Gastroesophageal sphincter (tissue), 4 donors: ENCODE measurements around the gene AKAP9. TPM values are rescaled to one million over a fixed set of nuclear protein-coding genes. Genes with fewer than 3 reads are reported as not detected.
"Not testable (repeated sequence)": the region's sequence is repeated elsewhere in the genome, so short reads cannot be mapped to it uniquely, and the experiment has no call there.

Source experiments
- ATAC-seq: fragments of 150-250 bp; one replicate; pipeline ENCODE4 v1.9.1; 2016; ENCODE audit warnings: mild to moderate bottlenecking, moderate library complexity
- H3K27ac ChIP-seq, 4 donors: fragments of 200-600 bp; sonication (generic) in 3 of 4; 1 replicate in 3 of 4; 2 replicates in 1 of 4; pipeline ENCODE4 v1.5.1; 2016 to 2019
- H3K27me3 ChIP-seq: fragments of 200-600 bp; sonication (generic); one replicate; pipeline ENCODE4 v1.5.1; 2019
- H3K36me3 ChIP-seq, 2 donors: fragments of 200-600 bp; sonication (generic); one replicate each; pipeline ENCODE4 v1.5.1; 2019; ENCODE audit warnings: control low read depth in 1 of 2
- H3K4me1 ChIP-seq, 3 donors: fragments of 200-600 bp; sonication (generic); 1 replicate in 2 of 3; 2 replicates in 1 of 3; pipeline ENCODE4 v1.5.1; 2016 to 2019; ENCODE audit warnings: control low read depth in 2 of 3
- H3K4me3 ChIP-seq, 2 donors: fragments of 200-600 bp; sonication (generic); one replicate each; pipeline ENCODE4 v1.5.1; 2019; ENCODE audit warnings: mild to moderate bottlenecking in 1 of 2, moderate library complexity in 1 of 2
- H3K9me3 ChIP-seq, 3 donors: fragments of 200-600 bp; sonication (generic); one replicate each; pipeline ENCODE4 v1.5.1; 2017 to 2019; ENCODE audit warnings: control low read depth in 2 of 3
- EP300 ChIP-seq: sonication (generic); formaldehyde crosslinking; IDR thresholded peaks from one replicate; pipeline ENCODE4 v1.6.1; 2017; ENCODE audit warnings: antibody characterized with exemption, mild to moderate bottlenecking
- POLR2A ChIP-seq, 2 donors: fragments of 450-650 bp; IDR thresholded peaks; one replicate each; pipeline ENCODE4 v1.6.1; 2017; ENCODE audit warnings: antibody characterized with exemption in 2 of 2, mild to moderate bottlenecking in 2 of 2, moderate library complexity in 1 of 2
- POLR2AphosphoS5 ChIP-seq: sonication (generic); formaldehyde crosslinking; IDR thresholded peaks from one replicate; pipeline ENCODE4 v1.6.1; 2017; ENCODE audit warnings: antibody characterized with exemption
- WGBS, 2 donors: methylation state at CpG; one replicate each; pipeline ENCODE4 v1.1.5; 2018; ENCODE audit warnings: low coverage in 1 of 2; 5-methylcytosine and 5-hydroxymethylcytosine counted together
- total RNA-seq, 4 donors: library from RNA; depleted of rRNA; stranded (reverse); fragments of >200 nt; gene quantifications; one replicate each; pipeline ENCODE4 v1.1.0, GENCODE V29; 2016
- TF ChIP-seq, protein P1 (sequence below), 4 experiments: fragments of 200-600 bp in 2 of 4; fragments of 450-650 bp in 2 of 4; sonication (generic) in 1 of 4; IDR thresholded peaks; one replicate each; pipeline ENCODE4 v1.5.1; 2017 to 2019; ENCODE audit warnings: antibody characterized with exemption in 4 of 4, mild to moderate bottlenecking in 2 of 4, moderate library complexity in 2 of 4

Gene AKAP9
- total RNA-seq, 4 donors from 2014 or later: 38.5 to 99.0 (median 50.8) TPM

DNA sequence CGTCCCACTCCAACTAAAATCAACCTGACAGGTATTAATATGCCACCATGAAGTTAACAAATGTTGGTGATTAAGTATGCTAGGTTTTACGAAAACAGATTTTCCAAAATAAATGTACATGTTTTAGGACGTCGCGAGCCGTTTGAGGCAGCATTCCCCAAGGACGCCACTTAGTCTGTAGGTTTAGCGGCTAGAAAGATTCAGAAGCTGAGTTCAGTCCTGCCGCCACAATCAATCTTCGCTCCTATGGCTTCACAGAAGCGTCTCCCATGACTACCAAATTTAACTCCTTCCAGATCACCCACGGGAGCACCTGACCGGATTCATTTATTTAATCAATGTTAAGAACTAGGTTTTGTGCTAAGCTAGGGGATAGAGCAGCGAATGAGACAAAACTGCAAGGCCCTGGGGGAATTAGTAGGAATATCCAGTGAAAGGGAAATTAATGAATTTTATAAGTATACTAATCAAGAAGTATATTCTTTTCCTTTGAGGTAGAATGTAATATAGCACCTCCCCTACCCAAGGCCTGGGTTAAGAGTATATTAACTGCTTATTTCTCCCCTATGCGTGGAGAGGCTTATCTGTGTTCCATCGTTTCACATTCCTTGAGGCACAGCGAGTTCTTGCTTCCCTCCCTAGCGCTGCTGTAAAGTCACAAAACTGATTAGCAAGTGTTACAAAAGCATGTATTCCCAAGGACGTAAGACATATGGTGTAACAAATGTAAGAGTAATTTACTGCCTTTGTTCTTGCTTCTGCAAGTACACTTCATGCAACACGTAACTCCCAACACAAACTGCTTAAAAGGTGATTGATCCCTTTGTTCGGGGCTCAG lies 194.6 kb downstream of the AKAP9 start:
- Histone ChIP-seq H3K36me3 (peaks cover 0 to 9% of the 10 kb centered on the region in 2 donors), H3K27ac (peak overlapping the region; percentile 84 to 97 (median 96)), H3K9me3 (no peaks in the 10 kb centered on the region), H3K4me1 (peaks cover 0 to 30% (median 0%) of the 10 kb centered on the region in 3 donors), H3K27me3 (no peaks in the 10 kb centered on the region), H3K4me3 (peak overlapping the region; percentile 85 to 92)
- ATAC-seq: no peak
- TF ChIP-seq POLR2A (IDR thresholded peaks at IDR 0.05): no peak
- TF ChIP-seq POLR2AphosphoS5: no peak
- no peak for TF ChIP-seq EP300
- TF ChIP-seq, protein P1, sequence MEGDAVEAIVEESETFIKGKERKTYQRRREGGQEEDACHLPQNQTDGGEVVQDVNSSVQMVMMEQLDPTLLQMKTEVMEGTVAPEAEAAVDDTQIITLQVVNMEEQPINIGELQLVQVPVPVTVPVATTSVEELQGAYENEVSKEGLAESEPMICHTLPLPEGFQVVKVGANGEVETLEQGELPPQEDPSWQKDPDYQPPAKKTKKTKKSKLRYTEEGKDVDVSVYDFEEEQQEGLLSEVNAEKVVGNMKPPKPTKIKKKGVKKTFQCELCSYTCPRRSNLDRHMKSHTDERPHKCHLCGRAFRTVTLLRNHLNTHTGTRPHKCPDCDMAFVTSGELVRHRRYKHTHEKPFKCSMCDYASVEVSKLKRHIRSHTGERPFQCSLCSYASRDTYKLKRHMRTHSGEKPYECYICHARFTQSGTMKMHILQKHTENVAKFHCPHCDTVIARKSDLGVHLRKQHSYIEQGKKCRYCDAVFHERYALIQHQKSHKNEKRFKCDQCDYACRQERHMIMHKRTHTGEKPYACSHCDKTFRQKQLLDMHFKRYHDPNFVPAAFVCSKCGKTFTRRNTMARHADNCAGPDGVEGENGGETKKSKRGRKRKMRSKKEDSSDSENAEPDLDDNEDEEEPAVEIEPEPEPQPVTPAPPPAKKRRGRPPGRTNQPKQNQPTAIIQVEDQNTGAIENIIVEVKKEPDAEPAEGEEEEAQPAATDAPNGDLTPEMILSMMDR (IDR thresholded peaks at IDR 0.05): no peak
- WGBS, 2 donors: 23 to 61% methylated on average over 7 to 21 of the region's 21 CpGs

DNA sequence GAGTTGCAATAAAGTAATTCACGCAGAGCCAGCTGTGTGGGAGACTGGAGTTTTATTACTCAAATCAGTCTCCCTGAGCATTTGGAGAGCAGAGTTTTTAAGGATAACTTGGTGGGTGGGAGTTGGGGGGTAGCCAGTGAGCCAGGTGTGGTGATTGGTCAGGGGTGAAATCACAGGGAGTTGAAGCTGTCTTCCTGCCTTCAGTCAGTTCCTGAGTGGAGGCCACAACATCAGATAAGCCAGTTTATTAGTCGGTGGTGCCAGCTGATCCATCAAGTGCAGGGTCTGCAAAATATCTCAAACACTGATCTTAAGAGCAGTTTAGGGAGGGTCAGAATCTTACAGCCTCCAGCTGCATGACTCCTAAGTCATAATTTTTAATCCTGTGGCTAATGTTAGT lies 196.9 kb downstream of the AKAP9 start:
- Histone ChIP-seq H3K27ac (no peak overlapping the region), H3K4me3 (no peak overlapping the region), H3K4me1 (peaks cover 0 to 19% (median 0%) of the 10 kb centered on the region in 3 donors), H3K36me3 (no peaks in the 10 kb centered on the region), H3K27me3 (no peaks in the 10 kb centered on the region), H3K9me3 (no peaks in the 10 kb centered on the region)
- ATAC-seq: no peak
- TF ChIP-seq POLR2AphosphoS5 (no peak), EP300 (no peak), POLR2A (IDR thresholded peaks at IDR 0.05) (no peak)
- TF ChIP-seq, protein P1 (IDR thresholded peaks at IDR 0.05): no peak
- 17 to 45% methylated on average over 2 of the region's 2 CpGs for WGBS, 2 donors

DNA sequence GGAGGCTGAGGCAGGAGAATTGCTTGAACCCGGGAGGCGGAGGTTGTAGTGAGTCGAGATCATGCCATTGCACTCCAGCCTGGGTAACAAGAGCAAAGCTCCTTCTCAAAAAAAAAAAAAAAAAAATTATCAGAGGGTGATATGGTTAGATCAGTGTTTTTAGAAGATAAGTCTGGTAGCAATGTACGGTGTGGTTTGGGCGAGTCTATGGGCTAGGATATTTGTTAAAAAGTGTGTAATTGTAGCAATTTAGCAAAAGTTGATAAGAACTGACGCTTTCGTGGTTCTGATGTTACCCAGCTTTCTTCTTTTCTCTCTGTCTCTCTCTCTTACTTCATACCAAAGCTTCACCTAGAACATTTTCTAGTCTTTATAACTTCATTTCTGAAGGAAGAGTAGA lies 200.5 kb downstream of the AKAP9 start:
- no peaks in the 10 kb centered on the region for H3K9me3 ChIP-seq
- TF ChIP-seq, protein P1 (IDR thresholded peaks at IDR 0.05): no peak
- TF ChIP-seq POLR2AphosphoS5: no peak
- no peak for TF ChIP-seq POLR2A (IDR thresholded peaks at IDR 0.05)
- TF ChIP-seq EP300: no peak
- WGBS, 2 donors: 88 to 95% methylated on average over 3 to 4 of the region's 7 CpGs
- H3K4me1 ChIP-seq: no peaks in the 10 kb centered on the region
- no peaks in the 10 kb centered on the region for H3K27me3 ChIP-seq
- no peak overlapping the region for H3K4me3 ChIP-seq
- no peak for ATAC-seq
- H3K36me3 ChIP-seq: no peaks in the 10 kb centered on the region
- H3K27ac ChIP-seq: no peak overlapping the region

DNA sequence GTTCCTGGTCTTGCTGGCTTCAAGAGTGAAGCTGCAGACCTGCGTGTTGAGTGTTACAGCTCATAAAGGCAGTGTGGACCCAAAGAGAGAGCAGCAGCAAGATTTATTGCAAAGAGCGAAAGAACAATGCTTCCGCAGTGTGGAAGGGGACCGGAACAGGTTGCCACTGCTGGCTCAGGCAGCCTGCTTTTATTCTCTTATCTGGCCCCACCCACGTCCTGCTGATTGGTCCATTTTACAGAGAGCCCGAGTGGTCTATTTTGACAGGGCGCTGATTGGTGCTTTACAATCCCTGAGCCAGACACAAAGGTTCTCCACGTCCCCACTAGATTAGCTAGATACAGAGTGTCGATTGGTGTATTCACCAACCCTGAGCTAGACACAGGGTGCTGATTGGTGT lies 202.1 kb downstream of the AKAP9 start:
- not testable (repeated sequence) for H3K27me3 ChIP-seq, H3K36me3 ChIP-seq, H3K4me3 ChIP-seq, ATAC-seq, H3K27ac ChIP-seq, H3K4me1 ChIP-seq, H3K9me3 ChIP-seq
- WGBS, 2 donors: 89 to 90% methylated on average over 2 to 8 of the region's 9 CpGs

DNA sequence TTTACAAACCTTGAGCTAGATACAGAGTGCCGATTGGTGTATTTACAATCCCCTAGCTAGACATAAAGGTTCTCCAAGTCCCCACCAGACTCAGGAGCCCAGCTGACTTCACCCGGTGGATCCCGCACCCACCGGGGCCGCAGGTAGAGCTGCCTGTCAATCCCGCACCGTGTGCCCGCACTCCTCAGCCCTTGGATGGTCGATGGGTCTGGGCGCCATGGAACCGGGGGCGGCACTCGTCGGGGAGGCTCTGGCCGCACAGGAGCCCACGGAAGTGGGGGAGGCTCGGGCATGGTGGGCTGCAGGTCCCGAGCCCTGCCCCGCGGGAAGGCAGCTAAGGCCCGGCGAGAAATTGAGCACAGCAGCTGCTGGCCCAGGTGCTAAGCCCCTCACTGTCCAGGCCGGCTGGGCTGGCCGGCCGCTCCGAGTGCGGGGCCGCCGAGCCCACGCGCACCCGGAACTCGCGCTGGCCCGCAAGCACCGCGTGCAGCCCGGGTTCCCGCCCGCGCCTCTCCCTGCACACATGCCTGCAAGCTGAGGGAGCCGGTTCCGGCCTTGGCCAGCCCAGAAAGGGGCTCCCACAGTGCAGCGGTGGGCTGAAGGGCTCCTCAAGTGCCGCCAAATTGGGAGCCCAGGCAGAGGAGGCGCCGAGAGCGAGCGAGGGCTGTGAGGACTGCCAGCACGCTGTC lies 202.7 kb downstream of the AKAP9 start:
- not testable (repeated sequence) for H3K4me1 ChIP-seq, H3K27me3 ChIP-seq, H3K27ac ChIP-seq, ATAC-seq, H3K9me3 ChIP-seq, H3K4me3 ChIP-seq, H3K36me3 ChIP-seq
- WGBS, 2 donors: 60% methylated on average over 1 of the region's 50 CpGs; no CpG with 5 or more reads in 1 of the 2 donors
